ENCODE measurements around the gene RNF17.

RNF17 gene

GRCh38 chr13:24899601-24900000 is 135.6 kb downstream of the RNF17 start:
- no peak for DNase-seq

DNA sequence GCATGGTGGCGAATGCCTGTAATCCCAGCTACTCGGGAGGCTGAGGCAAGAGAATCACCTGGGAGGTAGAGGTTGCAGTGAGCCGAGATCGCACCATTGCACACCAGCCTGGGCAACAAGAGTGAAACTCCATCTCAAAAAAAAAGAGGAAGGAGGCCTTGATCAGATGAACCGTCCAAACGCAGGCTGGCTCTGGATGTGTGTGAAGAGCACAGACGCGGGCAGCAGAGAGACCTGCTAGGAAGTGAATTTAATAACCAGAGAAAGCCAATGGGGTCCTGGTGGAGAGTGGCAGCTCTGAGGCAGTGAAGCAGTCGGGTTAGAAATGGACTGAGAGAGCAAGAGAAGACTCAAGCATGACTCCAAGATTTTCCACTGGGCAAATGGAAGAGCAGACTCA is 136.5 kb downstream of the RNF17 start:
- DNase-seq: peak; percentile 51

- DNase-seq: no peak
Measured at GRCh38 chr13:24905242-24905641, 141.3 kb downstream of the RNF17 start.

DNA sequence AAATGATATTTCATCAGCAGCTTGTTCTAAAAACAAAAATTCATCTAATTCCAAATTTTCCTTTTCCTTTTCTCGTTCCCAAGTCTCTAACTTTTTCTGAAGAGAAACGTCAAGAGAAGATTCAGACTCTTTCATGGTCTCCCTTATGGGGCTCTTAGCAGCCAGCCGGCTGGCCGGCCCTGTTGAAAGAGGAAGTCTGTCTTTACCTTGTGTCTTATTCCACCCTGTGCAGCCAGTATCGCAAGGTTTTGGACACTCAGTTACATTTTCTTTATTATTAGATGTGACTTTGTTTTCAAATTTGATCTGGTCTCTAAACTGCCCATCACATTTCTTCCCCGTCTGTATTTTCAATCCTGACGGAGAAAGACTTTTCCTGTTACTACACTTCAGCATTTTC is 142.3 kb downstream of the RNF17 start:
- DNase-seq: no peak

DNA sequence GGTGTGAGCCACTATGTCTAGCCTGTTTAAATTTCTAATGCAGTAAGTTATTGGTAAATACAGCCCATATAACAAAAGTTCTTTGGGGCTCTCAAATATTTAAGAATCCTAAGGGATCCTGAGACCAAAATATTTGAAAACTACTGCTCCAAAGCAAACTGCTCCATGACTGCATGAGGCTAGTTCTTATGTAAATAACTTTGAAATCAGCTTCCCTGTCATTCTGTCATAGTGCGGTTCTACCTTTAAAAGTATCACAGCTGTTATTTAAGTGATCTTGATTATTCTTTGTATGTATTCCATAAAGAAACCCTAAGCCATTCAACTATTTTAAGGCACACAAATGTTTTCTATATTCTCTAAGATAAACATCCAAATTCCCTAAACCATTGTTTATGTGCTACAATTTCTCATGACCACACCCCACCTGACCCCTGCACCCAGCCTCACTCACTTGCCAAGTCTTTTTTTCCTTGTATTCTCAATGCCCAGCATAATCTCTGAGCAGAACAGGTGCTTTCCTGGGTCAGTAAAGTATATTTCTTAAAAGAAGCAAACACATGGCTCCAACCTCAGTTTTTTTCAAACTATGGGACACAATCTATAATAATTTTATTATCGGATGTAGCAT is 146.6 kb downstream of the RNF17 start:
- DNase-seq: no peak

- DNase-seq: peak; percentile 81
Measured at GRCh38 chr13:24911133-24911908, 147.4 kb downstream of the RNF17 start.

DNA sequence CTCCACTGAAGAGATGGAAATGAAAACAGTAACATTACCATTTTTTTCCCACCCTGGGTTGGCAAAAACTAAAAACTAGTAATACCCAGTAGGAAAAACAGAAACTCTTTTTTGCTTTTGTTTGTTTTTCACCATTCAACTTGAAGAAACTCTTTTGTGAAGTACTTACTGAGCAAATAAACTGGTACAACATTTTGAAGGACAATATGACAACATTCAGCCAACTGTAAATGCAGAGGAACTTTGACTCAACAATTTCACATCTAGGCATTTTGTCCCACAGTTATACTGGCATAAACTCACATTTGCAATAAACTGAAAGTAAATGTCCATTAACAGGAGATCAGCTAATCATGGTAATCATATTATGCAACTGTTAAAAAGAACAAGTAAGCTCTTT is 152.5 kb downstream of the RNF17 start:
- DNase-seq: no peak

DNA sequence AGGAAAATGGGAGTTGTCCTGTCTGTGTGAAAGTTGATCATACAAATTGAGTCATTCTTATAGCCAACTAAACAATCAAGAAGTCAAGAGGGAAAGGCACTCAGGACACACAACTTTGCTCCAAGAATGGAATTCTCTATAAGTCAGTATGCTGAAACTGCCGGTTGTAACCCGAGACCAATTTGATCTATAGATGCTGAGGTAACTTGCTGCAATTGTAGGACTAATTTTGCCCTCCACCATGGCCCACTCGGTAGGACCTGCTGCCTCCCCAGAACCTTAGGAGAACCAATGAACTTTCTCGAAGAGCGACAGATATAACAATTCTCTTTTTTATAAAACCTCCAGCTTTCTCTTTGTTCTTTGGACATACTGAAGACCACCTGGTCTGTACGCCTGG is 157.0 kb downstream of the RNF17 start:
- DNase-seq: no peak

GRCh38 chr13:24921881-24922280 is 157.9 kb downstream of the RNF17 start:
- DNase-seq: no peak

DNA sequence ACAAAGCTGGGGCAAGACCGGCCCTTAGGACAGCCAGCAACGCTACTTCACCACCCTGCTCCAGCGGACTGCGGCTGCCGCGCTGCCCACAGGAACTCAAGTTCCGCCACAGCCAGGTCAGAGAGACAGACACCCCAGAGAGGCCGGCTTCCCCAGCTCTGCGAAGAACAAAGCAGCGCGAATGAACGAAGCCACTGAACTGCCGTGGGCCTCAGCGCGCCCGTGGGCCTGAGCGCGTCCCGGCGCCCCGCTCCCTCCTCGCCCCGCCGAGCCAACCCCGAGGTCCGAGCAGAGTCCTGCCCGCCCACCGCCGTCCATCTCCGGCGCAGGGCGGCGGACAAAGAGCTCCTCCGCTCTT is 158.4 kb downstream of the RNF17 start:
- DNase-seq: peak; percentile 64

DNA sequence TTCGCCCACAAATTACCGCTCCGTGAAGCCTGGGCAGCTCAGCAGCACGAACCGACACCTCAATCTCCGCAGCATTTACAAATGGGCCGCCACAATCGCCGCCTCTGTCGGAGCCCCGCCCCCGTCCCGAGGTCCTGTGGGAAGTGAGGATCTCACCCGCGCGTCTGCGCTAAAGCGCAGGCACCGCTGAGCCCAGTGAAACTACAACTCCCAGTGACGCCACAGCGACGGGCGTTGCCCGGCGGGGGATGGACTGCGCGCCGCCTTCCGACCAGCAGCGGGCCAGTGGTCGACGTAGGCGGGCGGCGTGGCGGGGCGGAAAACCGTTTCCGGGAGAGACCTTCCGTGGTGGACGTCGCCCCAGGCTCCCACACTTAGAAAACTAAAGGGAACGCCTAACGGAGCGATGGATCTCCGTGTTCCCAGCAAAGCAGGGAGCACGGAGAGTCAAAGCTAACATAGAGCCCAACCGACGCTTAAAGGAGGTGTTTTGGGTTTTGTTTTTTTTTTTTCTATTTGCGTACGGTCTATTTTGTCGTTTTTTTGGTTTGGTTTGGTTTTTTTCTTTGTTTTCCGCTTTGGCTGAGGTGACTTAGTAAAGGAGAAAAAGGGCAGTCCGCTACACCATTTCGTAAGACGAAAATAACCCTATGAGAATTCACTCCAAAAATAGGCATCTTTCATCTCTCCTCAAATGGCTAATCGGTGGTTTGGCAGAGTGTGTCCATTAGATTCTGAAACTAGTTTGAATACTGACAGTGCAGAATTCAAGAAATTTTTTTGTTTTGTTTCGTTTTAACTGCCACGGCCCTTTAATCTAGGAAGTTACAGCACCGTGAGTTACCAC is 159.0 kb downstream of the RNF17 start:
- DNase-seq: peak; percentile 99

- no peak for DNase-seq
Measured at GRCh38 chr13:24925318-24926231, 161.6 kb downstream of the RNF17 start.

DNA sequence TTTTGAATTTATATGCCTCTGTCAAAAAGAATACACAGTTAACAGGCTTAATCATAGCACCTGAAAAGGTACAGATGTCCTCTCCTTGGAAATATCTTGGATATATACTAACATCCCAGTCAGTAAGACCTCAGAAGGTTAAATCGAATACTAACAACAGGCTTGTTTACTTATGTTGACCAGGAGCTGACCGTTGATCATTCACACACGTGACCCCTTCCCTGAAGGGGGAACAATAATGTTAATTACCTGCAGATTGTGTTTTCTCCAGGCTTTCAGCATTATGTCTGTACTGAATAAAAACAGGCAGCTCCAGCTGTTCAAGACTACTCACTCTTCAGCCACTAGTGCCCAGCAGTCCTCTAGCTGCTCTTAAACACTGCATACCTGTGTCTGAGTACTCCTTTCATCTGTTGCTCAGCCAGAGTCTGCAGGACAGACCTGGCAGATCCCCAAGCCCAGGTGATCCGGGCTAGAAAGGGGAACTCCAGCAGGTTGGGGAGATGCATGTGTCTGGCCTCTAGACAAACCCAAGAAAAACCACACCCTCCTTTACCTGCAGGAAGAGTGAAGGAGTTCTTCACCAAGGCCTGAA is 163.9 kb downstream of the RNF17 start:
- no peak for DNase-seq

DNA sequence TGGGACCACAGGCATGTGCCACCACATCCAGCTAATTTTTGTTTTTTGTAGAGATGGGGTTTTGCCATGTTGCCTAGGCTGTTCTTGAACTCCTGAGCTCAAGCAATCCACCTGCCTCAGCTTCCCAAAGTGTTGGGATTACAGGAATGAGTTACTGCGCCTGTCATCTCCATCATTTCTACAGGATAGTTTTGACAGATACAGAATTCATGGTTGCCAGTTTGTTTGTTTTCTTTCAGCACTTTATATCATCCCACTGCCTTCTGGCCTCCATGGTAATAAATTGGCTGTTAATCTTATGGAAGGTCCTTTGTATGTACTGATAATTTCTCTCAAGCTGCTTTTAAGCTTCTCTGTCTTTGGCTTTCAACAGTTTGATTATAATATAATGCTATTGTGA is 165.2 kb downstream of the RNF17 start:
- no peak for DNase-seq

Measured in hematopoietic multipotent progenitor cell treated with erythropoietin and hydrocortisone succinate and interleukin-3 and kit ligand, for 4 days (in vitro differentiated cells).